H1 (cell line): ENCODE data around the gene EVX2. TPM values are rescaled to one million over a fixed set of nuclear protein-coding genes. Genes with fewer than 3 reads are reported as not detected.

Source experiments
- ASH2L ChIP-seq: fragments of 200-600, 300-600 bp; sonication (generic); IDR thresholded peaks from one replicate; pipeline ENCODE4 v1.7.1; 2017; ENCODE audit warnings: low read length
- BACH1 ChIP-seq: IDR thresholded peaks from 2 replicates; pipeline ENCODE4 v1.6.1; 2012; ENCODE audit warnings: low read length, improper control_type of control experiment
- CREB1 ChIP-seq: IDR thresholded peaks from 2 replicates; pipeline ENCODE4 v1.6.1; 2012; ENCODE audit warnings: inconsistent platforms
- EGR1 ChIP-seq: IDR thresholded peaks from 2 replicates; pipeline ENCODE4 v1.6.1; 2011; ENCODE audit warnings: low read depth, low read length, borderline replicate concordance
- EZH2 ChIP-seq: fragments of 200-600 bp; sonication (generic); IDR thresholded peaks from 2 replicates; pipeline ENCODE4 v1.7.1; 2012; ENCODE audit warnings: low read depth, mild to moderate bottlenecking, moderate library complexity, low read length, inconsistent platforms; ENCODE audit not compliant: severe bottlenecking
- GABPA ChIP-seq: IDR thresholded peaks from 2 replicates; pipeline ENCODE4 v1.6.1; 2011; ENCODE audit warnings: mild to moderate bottlenecking, low read length, moderate library complexity, borderline replicate concordance; ENCODE audit not compliant: insufficient read depth
- GTF2F1 ChIP-seq: IDR thresholded peaks from 2 replicates; pipeline ENCODE4 v1.6.1; 2012; ENCODE audit warnings: low read depth, low read length, improper control_type of control experiment, borderline replicate concordance
- HDAC2 ChIP-seq, 2 experiments: fragments of 300-600 bp in 1 of 2; sonication (generic) in 1 of 2; IDR thresholded peaks; 2 replicates each; pipeline ENCODE4 v1.6.1; 2011 to 2012; ENCODE audit warnings: low read depth in 2 of 2, low read length in 2 of 2, mild to moderate bottlenecking in 2 of 2, moderate library complexity in 2 of 2, borderline replicate concordance in 1 of 2, inconsistent platforms in 1 of 2
- KDM1A ChIP-seq: fragments of 200-600, 300-600 bp; sonication (generic); IDR thresholded peaks from 2 replicates; pipeline ENCODE4 v1.7.1; 2016; ENCODE audit warnings: mild to moderate bottlenecking, low read length, borderline replicate concordance
- TCF12 ChIP-seq: IDR thresholded peaks from 2 replicates; pipeline ENCODE4 v1.6.1; 2011; ENCODE audit warnings: low read depth, mild to moderate bottlenecking, low read length
- ZNF274 ChIP-seq: IDR thresholded peaks from 2 replicates; pipeline ENCODE4 v1.7.0; 2012; ENCODE audit warnings: low read length, borderline replicate concordance; ENCODE audit errors: extremely low read depth
- polyA plus RNA-seq, 7 experiments: library from polyadenylated mRNA; depleted of rRNA in 3 of 7; stranded (reverse) in 5 of 7; unstranded in 2 of 7; fragments of >200 nt in 5 of 7; fragments of 200-250 nt in 2 of 7; gene quantifications; 1 replicate in 5 of 7; 2 replicates in 1 of 7; 4 replicates in 1 of 7; pipeline versions ENCODE4 v1.2.1 to v1.2.3, GENCODE V29; 2011 to 2013; ENCODE audit warnings: missing spikeins in 2 of 7, mixed read lengths in 2 of 7
- total RNA-seq: library from RNA; stranded (reverse); fragmentation: NEBNext Ultra II Directional; extraction: Animal tissue kit (Norgen Biotek cat#: 25700); gene quantifications from 2 replicates; pipeline ENCODE4 v1.2.1, GENCODE V29; 2021
- TF ChIP-seq, protein P1 (sequence below), 3 experiments: IDR thresholded peaks; 1 replicate in 2 of 3; 2 replicates in 1 of 3; pipeline versions ENCODE4 v1.5.1 to v1.6.1; 2011; ENCODE audit warnings: low read length in 3 of 3, mild to moderate bottlenecking in 3 of 3, inconsistent platforms in 2 of 3, low read depth in 1 of 3, moderate library complexity in 1 of 3; ENCODE audit not compliant: insufficient read depth in 1 of 3; ENCODE audit errors: control extremely low read depth in 1 of 3

The EVX2 gene
- total and polyA plus RNA-seq, 2 of the 8 experiments (the other 6 are each of a cell fraction or from before 2014, with no cell fraction given) = not detected

DNA sequence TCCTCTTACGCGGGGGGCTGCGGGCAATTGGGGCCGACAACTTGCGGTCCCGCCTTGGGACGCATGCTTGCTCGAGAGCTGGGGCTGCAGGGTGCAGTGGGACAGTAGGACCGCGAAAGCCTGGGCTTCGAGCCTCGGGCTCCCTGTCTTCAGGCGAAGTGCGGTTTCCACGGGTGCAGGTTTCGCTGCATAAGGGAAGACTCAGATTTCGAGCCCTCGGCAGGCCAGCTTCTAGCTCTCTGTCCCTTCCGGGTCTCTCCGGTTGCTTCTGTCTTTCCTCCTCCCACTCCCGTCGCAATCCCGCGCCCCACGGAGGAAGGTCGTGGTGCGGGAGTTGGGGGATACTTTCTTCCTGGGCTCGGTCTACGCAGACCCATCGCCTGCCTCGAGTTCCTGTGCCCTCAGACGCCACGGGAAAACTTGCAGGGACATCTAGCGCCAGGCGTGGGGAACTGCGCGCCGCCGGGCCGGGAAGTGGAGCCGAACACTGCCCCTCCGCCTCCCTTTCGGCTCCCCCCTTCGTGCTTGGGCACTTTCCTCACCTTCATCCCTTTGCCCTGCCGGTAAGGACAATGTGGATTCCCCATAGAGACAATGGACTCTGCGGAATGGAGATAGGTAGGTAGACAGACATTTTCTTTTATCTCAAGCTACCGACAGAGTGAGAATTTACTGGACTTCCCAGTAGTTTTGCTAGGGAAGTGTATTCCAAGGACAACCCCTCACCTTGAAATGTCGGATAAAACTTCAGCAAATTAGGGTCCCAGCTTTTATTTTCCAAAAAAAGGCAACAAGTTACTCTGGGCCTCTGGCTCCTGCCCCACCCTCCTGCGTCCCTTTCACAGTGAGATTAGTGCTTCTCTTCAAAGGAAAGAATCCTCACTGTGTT is 4.5 kb upstream of the EVX2 start (continued):
- no peak for TF ChIP-seq CREB1
- TF ChIP-seq GABPA = no peak
- TF ChIP-seq ASH2L = peak; percentile 44
- TF ChIP-seq BACH1 = peak; percentile 93
- no peak; the same call in 1 of the 2 replicates for TF ChIP-seq KDM1A
- peak; percentile 85 to 91; a peak in 3 of 4 replicates for TF ChIP-seq HDAC2 (IDR thresholded peaks at IDR 0.05; ENCODE audit: borderline replicate concordance in 1 of 2, low read depth in 2 of 2, low read length in 2 of 2)
- 0 out of 2 replicates have a peak, but pooled peaks have one; percentile 58 for TF ChIP-seq TCF12
- TF ChIP-seq EZH2 = peak; percentile 92
- TF ChIP-seq GTF2F1 = no peak
- no peak for TF ChIP-seq ZNF274
- TF ChIP-seq, protein P1, sequence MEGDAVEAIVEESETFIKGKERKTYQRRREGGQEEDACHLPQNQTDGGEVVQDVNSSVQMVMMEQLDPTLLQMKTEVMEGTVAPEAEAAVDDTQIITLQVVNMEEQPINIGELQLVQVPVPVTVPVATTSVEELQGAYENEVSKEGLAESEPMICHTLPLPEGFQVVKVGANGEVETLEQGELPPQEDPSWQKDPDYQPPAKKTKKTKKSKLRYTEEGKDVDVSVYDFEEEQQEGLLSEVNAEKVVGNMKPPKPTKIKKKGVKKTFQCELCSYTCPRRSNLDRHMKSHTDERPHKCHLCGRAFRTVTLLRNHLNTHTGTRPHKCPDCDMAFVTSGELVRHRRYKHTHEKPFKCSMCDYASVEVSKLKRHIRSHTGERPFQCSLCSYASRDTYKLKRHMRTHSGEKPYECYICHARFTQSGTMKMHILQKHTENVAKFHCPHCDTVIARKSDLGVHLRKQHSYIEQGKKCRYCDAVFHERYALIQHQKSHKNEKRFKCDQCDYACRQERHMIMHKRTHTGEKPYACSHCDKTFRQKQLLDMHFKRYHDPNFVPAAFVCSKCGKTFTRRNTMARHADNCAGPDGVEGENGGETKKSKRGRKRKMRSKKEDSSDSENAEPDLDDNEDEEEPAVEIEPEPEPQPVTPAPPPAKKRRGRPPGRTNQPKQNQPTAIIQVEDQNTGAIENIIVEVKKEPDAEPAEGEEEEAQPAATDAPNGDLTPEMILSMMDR (IDR thresholded peaks at IDR 0.05; ENCODE audit: control extremely low read depth in 1 of 3, insufficient read depth in 1 of 3, low read depth in 1 of 3, low read length in 3 of 3) = peak in 2 of 3 experiments; percentile 42 to 64; a peak in 3 of 4 replicates
- TF ChIP-seq EGR1 = peak; percentile 77
- TF ChIP-seq, all 59 proteins: peak for 18
